NB4 (cell line): Measurements from ENCODE around the gene EPAS1.

ENCODE experiments used
- MYC ChIP-seq: IDR thresholded peaks from 2 replicates; pipeline ENCODE4 v1.6.1; 2011; ENCODE audit warnings: low read depth, low read length
- POLR2A ChIP-seq: IDR thresholded peaks from 2 replicates; pipeline ENCODE4 v1.6.1; 2011; ENCODE audit warnings: mild to moderate bottlenecking; ENCODE audit not compliant: insufficient read length; ENCODE audit errors: extremely low read depth
- TF ChIP-seq, protein P1 (sequence below): IDR thresholded peaks from one replicate; pipeline ENCODE4 v1.5.1; 2012; ENCODE audit warnings: low read depth, low read length
- TF ChIP-seq, protein P2 (sequence below): IDR thresholded peaks from 2 replicates; pipeline ENCODE4 v1.6.1; 2011; ENCODE audit warnings: low read depth, low read length

DNA sequence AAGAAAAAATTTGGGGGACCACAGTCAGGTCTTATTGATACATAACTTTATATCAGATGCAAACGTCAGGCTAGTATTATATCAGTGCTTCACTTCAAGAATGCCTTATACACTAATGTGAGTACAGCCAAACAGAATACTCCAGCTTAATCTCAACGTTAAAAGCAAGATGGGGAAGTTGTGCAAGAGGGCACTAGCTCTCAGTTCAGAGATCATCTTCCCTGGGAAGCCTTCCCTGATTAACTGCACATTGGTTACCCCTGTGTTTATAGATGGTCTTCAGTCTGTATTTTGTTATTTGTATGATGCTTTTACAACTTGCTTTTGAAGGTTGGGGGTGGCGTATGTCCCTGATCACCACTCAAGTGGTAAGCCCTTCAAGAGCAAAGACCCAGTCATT, 11.4 kb downstream of the EPAS1 start:
- TF ChIP-seq, protein P1, sequence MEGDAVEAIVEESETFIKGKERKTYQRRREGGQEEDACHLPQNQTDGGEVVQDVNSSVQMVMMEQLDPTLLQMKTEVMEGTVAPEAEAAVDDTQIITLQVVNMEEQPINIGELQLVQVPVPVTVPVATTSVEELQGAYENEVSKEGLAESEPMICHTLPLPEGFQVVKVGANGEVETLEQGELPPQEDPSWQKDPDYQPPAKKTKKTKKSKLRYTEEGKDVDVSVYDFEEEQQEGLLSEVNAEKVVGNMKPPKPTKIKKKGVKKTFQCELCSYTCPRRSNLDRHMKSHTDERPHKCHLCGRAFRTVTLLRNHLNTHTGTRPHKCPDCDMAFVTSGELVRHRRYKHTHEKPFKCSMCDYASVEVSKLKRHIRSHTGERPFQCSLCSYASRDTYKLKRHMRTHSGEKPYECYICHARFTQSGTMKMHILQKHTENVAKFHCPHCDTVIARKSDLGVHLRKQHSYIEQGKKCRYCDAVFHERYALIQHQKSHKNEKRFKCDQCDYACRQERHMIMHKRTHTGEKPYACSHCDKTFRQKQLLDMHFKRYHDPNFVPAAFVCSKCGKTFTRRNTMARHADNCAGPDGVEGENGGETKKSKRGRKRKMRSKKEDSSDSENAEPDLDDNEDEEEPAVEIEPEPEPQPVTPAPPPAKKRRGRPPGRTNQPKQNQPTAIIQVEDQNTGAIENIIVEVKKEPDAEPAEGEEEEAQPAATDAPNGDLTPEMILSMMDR: no peak
- no peak for TF ChIP-seq POLR2A
- no peak for TF ChIP-seq MYC
- TF ChIP-seq, protein P2, sequence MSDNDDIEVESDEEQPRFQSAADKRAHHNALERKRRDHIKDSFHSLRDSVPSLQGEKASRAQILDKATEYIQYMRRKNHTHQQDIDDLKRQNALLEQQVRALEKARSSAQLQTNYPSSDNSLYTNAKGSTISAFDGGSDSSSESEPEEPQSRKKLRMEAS: no peak
